Nephron (organoid): ENCODE data around the gene USP6NL.

ENCODE experiments used
- H3K27ac Mint-ChIP-seq, 3 experiments: 2 replicates each; pipeline ENCODE4 v1.8.0; 2020; ENCODE audit warnings: mixed read lengths in 3 of 3, mild to moderate bottlenecking in 2 of 3, moderate library complexity in 1 of 3
- H3K27me3 Mint-ChIP-seq: 2 replicates; pipeline ENCODE4 v1.8.0; 2021; ENCODE audit warnings: low read depth, mild to moderate bottlenecking, moderate library complexity, mixed read lengths
- H3K36me3 Mint-ChIP-seq: 2 replicates; pipeline ENCODE4 v1.8.0; 2020; ENCODE audit warnings: low read depth, mixed read lengths
- H3K4me1 Mint-ChIP-seq: 2 replicates; pipeline ENCODE4 v1.8.0; 2020; ENCODE audit warnings: mixed read lengths
- H3K4me3 Mint-ChIP-seq, 3 experiments: 2 replicates each; pipeline ENCODE4 v1.8.0; 2020; ENCODE audit warnings: mild to moderate bottlenecking in 3 of 3, mixed read lengths in 3 of 3, moderate library complexity in 2 of 3
- H3K9me3 Mint-ChIP-seq: 2 replicates; pipeline ENCODE4 v1.8.0; 2020; ENCODE audit warnings: mixed read lengths
- TF ChIP-seq, protein P1 (sequence below), 3 experiments: fragments of 200-600 bp; sonication (generic); IDR thresholded peaks; one replicate each; pipeline ENCODE4 v1.5.0; 2021; ENCODE audit warnings: antibody characterized with exemption in 3 of 3; ENCODE audit not compliant: unreplicated experiment in 3 of 3

The USP6NL gene

DNA sequence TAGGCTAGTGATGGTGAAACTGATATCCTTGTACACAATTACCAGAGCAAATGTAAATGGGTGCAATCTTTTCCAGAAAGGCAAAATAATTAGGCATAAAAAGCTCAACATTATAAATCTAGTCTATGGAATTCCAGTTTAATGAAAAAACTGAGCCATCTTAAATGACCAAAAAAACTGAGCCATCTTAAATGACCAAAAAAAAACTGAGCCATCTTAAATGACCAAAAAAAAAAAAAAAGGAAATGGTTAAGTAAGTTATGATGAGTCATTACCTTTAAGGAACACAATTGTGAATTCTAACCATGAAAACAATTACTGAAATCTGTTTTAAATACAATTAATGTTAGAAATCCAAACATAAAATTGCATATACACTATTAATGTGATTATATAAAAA is 25.3 kb downstream of the USP6NL start:
- TF ChIP-seq, protein P1, sequence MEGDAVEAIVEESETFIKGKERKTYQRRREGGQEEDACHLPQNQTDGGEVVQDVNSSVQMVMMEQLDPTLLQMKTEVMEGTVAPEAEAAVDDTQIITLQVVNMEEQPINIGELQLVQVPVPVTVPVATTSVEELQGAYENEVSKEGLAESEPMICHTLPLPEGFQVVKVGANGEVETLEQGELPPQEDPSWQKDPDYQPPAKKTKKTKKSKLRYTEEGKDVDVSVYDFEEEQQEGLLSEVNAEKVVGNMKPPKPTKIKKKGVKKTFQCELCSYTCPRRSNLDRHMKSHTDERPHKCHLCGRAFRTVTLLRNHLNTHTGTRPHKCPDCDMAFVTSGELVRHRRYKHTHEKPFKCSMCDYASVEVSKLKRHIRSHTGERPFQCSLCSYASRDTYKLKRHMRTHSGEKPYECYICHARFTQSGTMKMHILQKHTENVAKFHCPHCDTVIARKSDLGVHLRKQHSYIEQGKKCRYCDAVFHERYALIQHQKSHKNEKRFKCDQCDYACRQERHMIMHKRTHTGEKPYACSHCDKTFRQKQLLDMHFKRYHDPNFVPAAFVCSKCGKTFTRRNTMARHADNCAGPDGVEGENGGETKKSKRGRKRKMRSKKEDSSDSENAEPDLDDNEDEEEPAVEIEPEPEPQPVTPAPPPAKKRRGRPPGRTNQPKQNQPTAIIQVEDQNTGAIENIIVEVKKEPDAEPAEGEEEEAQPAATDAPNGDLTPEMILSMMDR (IDR thresholded peaks at IDR 0.05; ENCODE audit: unreplicated experiment in 3 of 3) = no peak
- Mint-ChIP-seq H3K27ac (no peak overlapping the region), H3K4me1 (peaks cover 6% of the 10 kb centered on the region), H3K9me3 (peaks cover 16% of the 10 kb centered on the region), H3K36me3 (peaks cover 32% of the 10 kb centered on the region), H3K27me3 (no peaks in the 10 kb centered on the region), H3K4me3 (no peak overlapping the region)

DNA sequence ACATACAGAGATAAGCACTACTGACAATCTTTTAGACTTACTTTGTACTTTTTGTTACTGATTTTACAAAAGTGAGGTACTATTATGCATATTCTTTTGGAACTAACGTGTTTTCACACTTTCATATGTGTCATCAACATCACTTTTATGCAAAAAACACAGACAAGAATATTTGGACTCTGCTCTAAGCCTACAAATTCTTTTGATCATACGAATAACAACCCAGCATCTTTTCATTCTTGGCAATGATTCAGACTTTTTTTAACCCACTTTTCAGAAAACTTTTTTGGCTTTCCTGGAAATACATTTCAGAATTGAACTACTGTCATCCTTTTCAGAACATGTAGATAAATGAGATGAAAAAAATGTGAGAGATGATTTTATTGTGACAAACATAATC is 30.2 kb downstream of the USP6NL start:
- Mint-ChIP-seq H3K9me3 (peaks cover 12% of the 10 kb centered on the region), H3K4me1 (no peaks in the 10 kb centered on the region), H3K27ac (no peak overlapping the region), H3K27me3 (no peaks in the 10 kb centered on the region), H3K4me3 (no peak overlapping the region), H3K36me3 (peaks cover 34% of the 10 kb centered on the region)
- TF ChIP-seq, protein P1 (IDR thresholded peaks at IDR 0.05; ENCODE audit: unreplicated experiment in 3 of 3) = no peak

DNA sequence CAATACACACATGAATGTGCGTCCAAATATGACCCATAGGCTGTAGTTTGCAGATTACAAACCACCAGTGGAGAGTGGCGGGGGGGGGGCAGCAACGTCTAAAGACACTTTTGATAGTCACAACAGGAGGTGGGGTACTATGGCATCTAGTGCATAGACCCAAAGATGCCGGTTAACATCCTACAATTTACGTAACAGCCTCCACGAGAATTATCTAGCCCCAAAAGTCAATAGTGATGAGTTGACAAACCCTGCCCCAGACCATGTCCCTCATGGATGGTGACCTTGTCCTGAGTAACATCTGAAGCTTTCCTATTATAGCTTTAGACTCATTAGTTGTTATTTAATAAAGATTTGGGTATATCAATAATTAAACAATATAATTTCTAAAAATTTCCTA is 31.6 kb downstream of the USP6NL start:
- peaks cover 24% of the 10 kb centered on the region for H3K36me3 Mint-ChIP-seq
- H3K27ac Mint-ChIP-seq = no peak overlapping the region
- peaks cover 1% of the 10 kb centered on the region for H3K4me1 Mint-ChIP-seq
- peaks cover 6% of the 10 kb centered on the region for H3K9me3 Mint-ChIP-seq
- TF ChIP-seq, protein P1 (IDR thresholded peaks at IDR 0.05; ENCODE audit: unreplicated experiment in 3 of 3) = no peak
- no peaks in the 10 kb centered on the region for H3K27me3 Mint-ChIP-seq
- no peak overlapping the region for H3K4me3 Mint-ChIP-seq

DNA sequence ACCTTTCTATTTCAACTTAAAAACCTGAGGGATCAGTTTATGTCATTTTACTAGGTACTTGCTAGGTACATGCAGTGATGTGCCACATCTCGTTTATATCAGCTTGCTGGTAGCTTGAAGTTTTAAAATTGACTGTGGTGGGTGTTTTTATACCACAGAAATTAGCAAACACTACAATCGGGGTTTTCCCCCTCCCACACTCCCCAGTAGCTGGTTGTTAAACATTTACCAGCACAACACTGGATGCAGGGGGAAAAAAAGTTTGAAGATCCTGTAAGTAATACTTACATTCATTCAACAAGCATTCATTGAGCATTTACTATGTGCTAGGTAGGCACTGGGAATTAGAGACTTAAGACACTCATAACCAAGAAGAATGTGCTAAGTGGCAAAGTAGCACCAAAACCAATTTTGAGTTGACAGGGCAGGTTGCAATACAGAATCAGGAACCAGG is 32.6 kb downstream of the USP6NL start:
- TF ChIP-seq, protein P1 (IDR thresholded peaks at IDR 0.05; ENCODE audit: unreplicated experiment in 3 of 3) = no peak
- Mint-ChIP-seq H3K27me3 (no peaks in the 10 kb centered on the region), H3K27ac (no peak overlapping the region), H3K9me3 (no peaks in the 10 kb centered on the region), H3K4me1 (peaks cover 11% of the 10 kb centered on the region), H3K4me3 (no peak overlapping the region), H3K36me3 (peaks cover 14% of the 10 kb centered on the region)

DNA sequence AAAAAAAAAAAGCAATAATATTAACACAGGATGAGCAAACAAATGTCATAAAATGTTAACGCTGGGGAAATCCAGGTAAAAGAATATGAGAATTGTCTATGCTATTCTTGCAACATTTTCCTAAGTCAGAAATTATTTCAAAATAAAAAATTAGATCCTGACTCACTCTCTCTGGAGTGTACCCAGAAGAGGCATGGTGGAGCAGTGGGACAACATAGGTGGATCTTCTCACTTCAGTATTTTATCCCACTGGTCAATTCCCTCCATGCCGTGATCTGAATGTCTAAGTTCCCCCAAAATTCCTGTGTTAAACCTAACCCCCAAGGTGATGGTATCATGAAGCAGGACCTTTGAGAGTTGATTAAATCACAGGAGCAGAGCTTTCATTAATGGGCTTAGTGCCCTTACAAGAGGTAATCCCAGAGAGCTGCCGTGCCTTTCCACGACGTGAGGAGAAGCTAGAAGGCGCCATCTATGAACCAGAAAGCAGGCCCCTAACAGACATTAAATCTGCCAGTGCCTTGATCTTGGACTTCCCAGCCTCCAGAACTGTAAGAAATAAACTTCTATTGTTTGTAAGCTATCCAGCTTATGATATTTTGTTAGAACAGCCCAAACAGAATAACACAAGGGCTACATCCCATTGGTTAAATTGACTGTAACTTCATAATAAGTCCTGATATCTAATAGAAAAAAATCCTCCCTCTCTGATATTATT is 35.2 kb downstream of the USP6NL start:
- Mint-ChIP-seq H3K9me3 (no peaks in the 10 kb centered on the region), H3K27me3 (no peaks in the 10 kb centered on the region), H3K4me1 (peaks cover 16% of the 10 kb centered on the region), H3K36me3 (peaks cover 9% of the 10 kb centered on the region), H3K4me3 (no peak overlapping the region), H3K27ac (no peak overlapping the region)
- TF ChIP-seq, protein P1 (IDR thresholded peaks at IDR 0.05; ENCODE audit: unreplicated experiment in 3 of 3) = no peak

DNA sequence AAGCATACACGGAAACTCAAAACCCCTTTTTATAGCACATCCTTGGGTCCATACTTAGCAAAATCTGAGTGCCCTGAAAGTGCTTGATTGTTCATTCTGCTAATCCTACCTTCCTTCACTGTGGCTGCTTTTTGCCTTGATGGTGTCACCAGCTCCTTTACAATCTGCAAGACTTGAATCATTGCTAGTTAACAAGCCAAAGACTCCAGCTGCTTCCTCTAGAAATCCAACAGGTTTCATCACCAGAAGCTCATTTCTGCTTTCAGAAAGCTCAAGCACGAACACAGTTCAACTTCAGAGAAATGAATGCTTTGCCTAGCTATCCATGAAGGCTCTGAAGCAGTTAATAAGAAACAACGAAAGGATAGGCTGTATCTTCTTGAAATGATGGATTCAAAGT is 38.0 kb downstream of the USP6NL start:
- TF ChIP-seq, protein P1 (IDR thresholded peaks at IDR 0.05; ENCODE audit: unreplicated experiment in 3 of 3) = no peak
- Mint-ChIP-seq H3K4me1 (peaks cover 16% of the 10 kb centered on the region), H3K27ac (peak overlapping the region in 1 of 3 experiments; percentile 4), H3K4me3 (no peak overlapping the region), H3K36me3 (peaks cover 3% of the 10 kb centered on the region), H3K27me3 (no peaks in the 10 kb centered on the region), H3K9me3 (no peaks in the 10 kb centered on the region)
